ENCODE measurements around the gene RNFT2.

Gene RNFT2

GRCh38 chr12:116891019-116891418 lies 152.9 kb downstream of the RNFT2 start:
- TF ChIP-seq CTCF (conservative IDR thresholded peaks at IDR 0.05): no peak
- TF ChIP-seq ZFX (IDR thresholded peaks at IDR 0.05): no peak
- no peak overlapping the region for H3K27ac ChIP-seq

GRCh38 chr12:116892349-116893140 lies 154.4 kb downstream of the RNFT2 start:
- TF ChIP-seq CTCF (conservative IDR thresholded peaks at IDR 0.05) (no peak), ZFX (IDR thresholded peaks at IDR 0.05) (no peak)
- H3K27ac ChIP-seq: no peak overlapping the region

- no peak overlapping the region for H3K27ac ChIP-seq
- TF ChIP-seq CTCF (conservative IDR thresholded peaks at IDR 0.05) (no peak), ZFX (IDR thresholded peaks at IDR 0.05) (no peak)
These were observed 156.8 kb downstream of the RNFT2 start for GRCh38 chr12:116894913-116895312.

- TF ChIP-seq ZFX (IDR thresholded peaks at IDR 0.05) (no peak), CTCF (conservative IDR thresholded peaks at IDR 0.05) (no peak)
- H3K27ac ChIP-seq: no peak overlapping the region
These were observed 158.4 kb downstream of the RNFT2 start for GRCh38 chr12:116896411-116896924.

- TF ChIP-seq ZFX (IDR thresholded peaks at IDR 0.05): no peak
- TF ChIP-seq CTCF (conservative IDR thresholded peaks at IDR 0.05): no peak
- H3K27ac ChIP-seq: no peak overlapping the region
These were observed 159.4 kb downstream of the RNFT2 start for GRCh38 chr12:116897476-116897875.

GRCh38 chr12:116898669-116899068 lies 160.6 kb downstream of the RNFT2 start:
- H3K27ac ChIP-seq: no peak overlapping the region
- TF ChIP-seq CTCF (conservative IDR thresholded peaks at IDR 0.05) (no peak), ZFX (IDR thresholded peaks at IDR 0.05) (no peak)

GRCh38 chr12:116901612-116902011 lies 163.5 kb downstream of the RNFT2 start:
- no peak for TF ChIP-seq ZFX (IDR thresholded peaks at IDR 0.05)
- TF ChIP-seq CTCF (conservative IDR thresholded peaks at IDR 0.05): no peak
- H3K27ac ChIP-seq: no peak overlapping the region
